GM23338 (cell line): ENCODE data around the gene WDR76.

ENCODE experiments used
- CREB1 ChIP-seq: fragments of 250-450 bp; sonication (Bioruptor Pico); IDR thresholded peaks from 2 replicates; pipeline ENCODE4 v1.5.0; 2020; ENCODE audit warnings: low read depth, mild to moderate bottlenecking, moderate library complexity
- EZH2 ChIP-seq: fragments of 200-600 bp; sonication (generic); IDR thresholded peaks from one replicate; pipeline ENCODE4 v1.8.0; 2017; ENCODE audit warnings: antibody characterized with exemption, mild to moderate bottlenecking, low read depth; ENCODE audit not compliant: unreplicated experiment
- EZH2phosphoT487 ChIP-seq: fragments of 200-600 bp; sonication (generic); IDR thresholded peaks from one replicate; pipeline ENCODE4 v1.8.1; 2018; ENCODE audit warnings: antibody characterized with exemption; ENCODE audit not compliant: unreplicated experiment
- JUNB ChIP-seq: IDR thresholded peaks from one replicate; pipeline ENCODE4 v1.6.1; 2016; ENCODE audit warnings: antibody characterized with exemption; ENCODE audit not compliant: unreplicated experiment
- NANOG ChIP-seq: IDR thresholded peaks from 2 replicates; pipeline ENCODE4 v1.6.1; 2016; ENCODE audit warnings: antibody characterized with exemption, borderline replicate concordance
- POLR2AphosphoS5 ChIP-seq: IDR thresholded peaks from 2 replicates; pipeline ENCODE4 v1.6.1; 2016; ENCODE audit warnings: antibody characterized with exemption, low read depth
- ZNF114 ChIP-seq: fragments of 250-450 bp; sonication (Bioruptor Pico); IDR thresholded peaks from 2 replicates; pipeline ENCODE4 v1.5.0; 2020; ENCODE audit warnings: mild to moderate bottlenecking, moderate library complexity
- ZNF331 ChIP-seq: fragments of 250-450 bp; sonication (Bioruptor Pico); IDR thresholded peaks from 2 replicates; pipeline ENCODE4 v1.5.0; 2020; ENCODE audit warnings: low read depth, mild to moderate bottlenecking, moderate library complexity
- TF ChIP-seq, protein P1 (sequence below), 2 experiments: fragments of 200-600 bp in 1 of 2; sonication (generic) in 1 of 2; conservative IDR thresholded peaks; 2 replicates each; pipeline versions ENCODE4 v1.5.1 to v1.6.1; 2016 to 2017; ENCODE audit warnings: antibody characterized with exemption in 2 of 2, low read depth in 2 of 2, mild to moderate bottlenecking in 2 of 2, moderate library complexity in 1 of 2
- TF ChIP-seq, protein P2 (sequence below): IDR thresholded peaks from 2 replicates; pipeline ENCODE4 v1.6.1; 2016; ENCODE audit warnings: antibody characterized with exemption
- TF ChIP-seq, protein P3 (sequence below): IDR thresholded peaks from one replicate; pipeline ENCODE4 v1.6.1; 2018; ENCODE audit warnings: antibody characterized with exemption; ENCODE audit not compliant: unreplicated experiment

DNA sequence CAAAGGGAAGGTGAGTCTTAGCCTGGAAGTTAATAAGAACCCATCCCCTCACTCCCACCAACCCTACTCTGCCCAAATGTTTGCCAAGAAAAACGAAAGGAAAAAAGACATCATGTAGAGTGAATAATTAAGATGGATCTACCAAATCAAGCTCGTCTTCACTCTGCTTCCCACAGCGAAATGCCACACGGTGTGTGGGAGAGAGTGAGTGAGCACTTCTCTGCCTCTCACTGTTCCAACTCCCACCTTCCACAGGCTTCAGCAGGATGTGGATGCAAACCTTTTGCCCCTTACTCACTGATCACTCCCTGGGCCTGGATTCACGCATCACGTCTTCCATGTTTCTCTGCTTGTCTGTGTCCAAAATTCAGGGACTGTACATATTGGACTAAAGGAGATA is 85.4 kb downstream of the WDR76 start:
- TF ChIP-seq, protein P1, sequence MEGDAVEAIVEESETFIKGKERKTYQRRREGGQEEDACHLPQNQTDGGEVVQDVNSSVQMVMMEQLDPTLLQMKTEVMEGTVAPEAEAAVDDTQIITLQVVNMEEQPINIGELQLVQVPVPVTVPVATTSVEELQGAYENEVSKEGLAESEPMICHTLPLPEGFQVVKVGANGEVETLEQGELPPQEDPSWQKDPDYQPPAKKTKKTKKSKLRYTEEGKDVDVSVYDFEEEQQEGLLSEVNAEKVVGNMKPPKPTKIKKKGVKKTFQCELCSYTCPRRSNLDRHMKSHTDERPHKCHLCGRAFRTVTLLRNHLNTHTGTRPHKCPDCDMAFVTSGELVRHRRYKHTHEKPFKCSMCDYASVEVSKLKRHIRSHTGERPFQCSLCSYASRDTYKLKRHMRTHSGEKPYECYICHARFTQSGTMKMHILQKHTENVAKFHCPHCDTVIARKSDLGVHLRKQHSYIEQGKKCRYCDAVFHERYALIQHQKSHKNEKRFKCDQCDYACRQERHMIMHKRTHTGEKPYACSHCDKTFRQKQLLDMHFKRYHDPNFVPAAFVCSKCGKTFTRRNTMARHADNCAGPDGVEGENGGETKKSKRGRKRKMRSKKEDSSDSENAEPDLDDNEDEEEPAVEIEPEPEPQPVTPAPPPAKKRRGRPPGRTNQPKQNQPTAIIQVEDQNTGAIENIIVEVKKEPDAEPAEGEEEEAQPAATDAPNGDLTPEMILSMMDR (conservative IDR thresholded peaks at IDR 0.05; ENCODE audit: low read depth in 2 of 2) = no peak
- TF ChIP-seq, protein P2, sequence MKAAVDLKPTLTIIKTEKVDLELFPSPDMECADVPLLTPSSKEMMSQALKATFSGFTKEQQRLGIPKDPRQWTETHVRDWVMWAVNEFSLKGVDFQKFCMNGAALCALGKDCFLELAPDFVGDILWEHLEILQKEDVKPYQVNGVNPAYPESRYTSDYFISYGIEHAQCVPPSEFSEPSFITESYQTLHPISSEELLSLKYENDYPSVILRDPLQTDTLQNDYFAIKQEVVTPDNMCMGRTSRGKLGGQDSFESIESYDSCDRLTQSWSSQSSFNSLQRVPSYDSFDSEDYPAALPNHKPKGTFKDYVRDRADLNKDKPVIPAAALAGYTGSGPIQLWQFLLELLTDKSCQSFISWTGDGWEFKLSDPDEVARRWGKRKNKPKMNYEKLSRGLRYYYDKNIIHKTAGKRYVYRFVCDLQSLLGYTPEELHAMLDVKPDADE = no peak
- TF ChIP-seq JUNB (no peak), EZH2 (no peak), POLR2AphosphoS5 (no peak), CREB1 (CRISPR knock-in tag) (no peak), EZH2phosphoT487 (no peak), ZNF331 (CRISPR knock-in tag) (no peak), NANOG (no peak), ZNF114 (CRISPR knock-in tag) (no peak)
- TF ChIP-seq, protein P3, sequence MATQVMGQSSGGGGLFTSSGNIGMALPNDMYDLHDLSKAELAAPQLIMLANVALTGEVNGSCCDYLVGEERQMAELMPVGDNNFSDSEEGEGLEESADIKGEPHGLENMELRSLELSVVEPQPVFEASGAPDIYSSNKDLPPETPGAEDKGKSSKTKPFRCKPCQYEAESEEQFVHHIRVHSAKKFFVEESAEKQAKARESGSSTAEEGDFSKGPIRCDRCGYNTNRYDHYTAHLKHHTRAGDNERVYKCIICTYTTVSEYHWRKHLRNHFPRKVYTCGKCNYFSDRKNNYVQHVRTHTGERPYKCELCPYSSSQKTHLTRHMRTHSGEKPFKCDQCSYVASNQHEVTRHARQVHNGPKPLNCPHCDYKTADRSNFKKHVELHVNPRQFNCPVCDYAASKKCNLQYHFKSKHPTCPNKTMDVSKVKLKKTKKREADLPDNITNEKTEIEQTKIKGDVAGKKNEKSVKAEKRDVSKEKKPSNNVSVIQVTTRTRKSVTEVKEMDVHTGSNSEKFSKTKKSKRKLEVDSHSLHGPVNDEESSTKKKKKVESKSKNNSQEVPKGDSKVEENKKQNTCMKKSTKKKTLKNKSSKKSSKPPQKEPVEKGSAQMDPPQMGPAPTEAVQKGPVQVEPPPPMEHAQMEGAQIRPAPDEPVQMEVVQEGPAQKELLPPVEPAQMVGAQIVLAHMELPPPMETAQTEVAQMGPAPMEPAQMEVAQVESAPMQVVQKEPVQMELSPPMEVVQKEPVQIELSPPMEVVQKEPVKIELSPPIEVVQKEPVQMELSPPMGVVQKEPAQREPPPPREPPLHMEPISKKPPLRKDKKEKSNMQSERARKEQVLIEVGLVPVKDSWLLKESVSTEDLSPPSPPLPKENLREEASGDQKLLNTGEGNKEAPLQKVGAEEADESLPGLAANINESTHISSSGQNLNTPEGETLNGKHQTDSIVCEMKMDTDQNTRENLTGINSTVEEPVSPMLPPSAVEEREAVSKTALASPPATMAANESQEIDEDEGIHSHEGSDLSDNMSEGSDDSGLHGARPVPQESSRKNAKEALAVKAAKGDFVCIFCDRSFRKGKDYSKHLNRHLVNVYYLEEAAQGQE = no peak
